HepG2 (cell line): ENCODE results near the gene TK1. TPM values are rescaled to one million over a fixed set of nuclear protein-coding genes. Genes with fewer than 3 reads are reported as not detected.

Experiments
- ATF7 ChIP-seq, 2 experiments: fragments of 450-650 bp in 1 of 2; sonication (generic) in 1 of 2; formaldehyde crosslinking in 1 of 2; IDR thresholded peaks; 2 replicates each; pipeline versions ENCODE4 v1.4.0 to v1.6.1; 2016 to 2020; ENCODE audit warnings: antibody characterized with exemption in 1 of 2, mild to moderate bottlenecking in 1 of 2, missing genetic modification reagents in 1 of 2
- CBX5 ChIP-seq: sonication (generic); formaldehyde crosslinking; IDR thresholded peaks from 2 replicates; pipeline ENCODE4 v1.4.0; 2020; ENCODE audit warnings: missing genetic modification reagents, borderline replicate concordance
- GTF2F1 ChIP-seq: fragments of 150-350 bp; IDR thresholded peaks from 2 replicates; pipeline ENCODE4 v1.6.1; 2014; ENCODE audit warnings: low read length
- HNF4A ChIP-seq: sonication (generic); formaldehyde crosslinking; IDR thresholded peaks from 2 replicates; pipeline ENCODE4 v1.4.0; 2020; ENCODE audit warnings: missing genetic modification reagents
- KLF6 ChIP-seq: IDR thresholded peaks from 2 replicates; pipeline ENCODE4 v1.8.0; 2016; ENCODE audit warnings: missing biosample characterization, missing genetic modification reagents
- MAZ ChIP-seq, 2 experiments: sonication (generic) in 1 of 2; formaldehyde crosslinking in 1 of 2; IDR thresholded peaks; 2 replicates each; pipeline versions ENCODE4 v1.5.0 to v1.6.1; 2012 to 2020; ENCODE audit warnings: low read depth in 2 of 2, mild to moderate bottlenecking in 2 of 2, borderline replicate concordance in 1 of 2, improper control_type of control experiment in 1 of 2, low read length in 1 of 2, missing genetic modification reagents in 1 of 2, moderate library complexity in 1 of 2
- PAX8 ChIP-seq: sonication (generic); formaldehyde crosslinking; IDR thresholded peaks from 2 replicates; pipeline ENCODE4 v1.8.0; 2022; ENCODE audit warnings: mild to moderate bottlenecking, missing genetic modification reagents, borderline replicate concordance
- RXRB ChIP-seq: IDR thresholded peaks from 2 replicates; pipeline ENCODE4 v1.6.1; 2016; ENCODE audit warnings: borderline replicate concordance, missing genetic modification reagents, missing compliant biosample characterization
- SMARCE1 ChIP-seq: fragments of 450-650 bp; IDR thresholded peaks from 2 replicates; pipeline ENCODE4 v1.6.1; 2017; ENCODE audit warnings: borderline replicate concordance
- TFAP4 ChIP-seq: sonication (generic); IDR thresholded peaks from 2 replicates; pipeline ENCODE4 v1.6.1; 2016; ENCODE audit warnings: low read depth, borderline replicate concordance
- THRA ChIP-seq: sonication (generic); formaldehyde crosslinking; IDR thresholded peaks from 2 replicates; pipeline ENCODE4 v1.4.0; 2020; ENCODE audit warnings: missing genetic modification reagents, borderline replicate concordance
- YEATS2 ChIP-seq: sonication (generic); formaldehyde crosslinking; IDR thresholded peaks from 2 replicates; pipeline ENCODE4 v1.4.0; 2020; ENCODE audit warnings: missing genetic modification reagents, borderline replicate concordance
- ZFP36L1 ChIP-seq: sonication (generic); formaldehyde crosslinking; IDR thresholded peaks from 2 replicates; pipeline ENCODE4 v1.8.0; 2022; ENCODE audit warnings: mild to moderate bottlenecking, missing genetic modification reagents, moderate library complexity
- ZNF207 ChIP-seq: fragments of 450-650 bp; IDR thresholded peaks from 2 replicates; pipeline ENCODE4 v1.6.1; 2016; ENCODE audit warnings: antibody characterized with exemption, borderline replicate concordance
- ZNF460 ChIP-seq: sonication (generic); formaldehyde crosslinking; IDR thresholded peaks from 2 replicates; pipeline ENCODE4 v1.5.1; 2020; ENCODE audit warnings: missing genetic modification reagents, mild to moderate bottlenecking, borderline replicate concordance
- ZNF496 ChIP-seq: sonication (generic); formaldehyde crosslinking; IDR thresholded peaks from 2 replicates; pipeline ENCODE4 v1.8.1; 2023; ENCODE audit warnings: mild to moderate bottlenecking, moderate library complexity, missing genetic modification reagents; ENCODE audit not compliant: insufficient replicate concordance
- ZNF550 ChIP-seq: sonication (generic); formaldehyde crosslinking; IDR thresholded peaks from 2 replicates; pipeline ENCODE4 v1.4.0; 2020; ENCODE audit warnings: mild to moderate bottlenecking, missing genetic modification reagents, borderline replicate concordance
- ZNF713 ChIP-seq: sonication (generic); formaldehyde crosslinking; IDR thresholded peaks from 2 replicates; pipeline ENCODE4 v1.4.0; 2020; ENCODE audit warnings: mild to moderate bottlenecking, missing genetic modification reagents
- ZNF720 ChIP-seq: sonication (generic); formaldehyde crosslinking; IDR thresholded peaks from 2 replicates; pipeline ENCODE4 v1.4.0; 2020; ENCODE audit warnings: missing genetic modification reagents
- ZNF841 ChIP-seq: sonication (generic); formaldehyde crosslinking; IDR thresholded peaks from 2 replicates; pipeline ENCODE4 v1.8.1; 2023; ENCODE audit warnings: missing genetic modification reagents, borderline replicate concordance
- polyA plus RNA-seq, 8 experiments: library from polyadenylated mRNA; depleted of rRNA in 3 of 8; stranded (reverse) in 7 of 8; unstranded in 1 of 8; fragments of >200 nt; fragmentation: Illumina TruSeq in 4 of 8; extraction: Trizol in 4 of 8; gene quantifications; 2 replicates each; pipeline versions ENCODE4 v1.2.1 to v1.2.3, GENCODE V29; 2011 to 2016; ENCODE audit warnings: low read depth in 4 of 8, missing spikeins in 1 of 8, mixed read lengths in 1 of 8; ENCODE audit not compliant: insufficient read depth in 1 of 8
- total RNA-seq, 5 experiments: library from RNA; depleted of rRNA; stranded (reverse); fragments of >200 nt; fragmentation: Illumina TruSeq; extraction: Trizol; gene quantifications; 2 replicates each; pipeline ENCODE4 v1.2.3, GENCODE V29; 2016; ENCODE audit warnings: low read depth in 1 of 5
- TF ChIP-seq, protein P1 (sequence below): sonication (generic); formaldehyde crosslinking; IDR thresholded peaks from 2 replicates; pipeline ENCODE4 v1.4.0; 2020; ENCODE audit warnings: missing genetic modification reagents
- TF ChIP-seq, protein P2 (sequence below): sonication (generic); formaldehyde crosslinking; IDR thresholded peaks from 2 replicates; pipeline ENCODE4; 2020; ENCODE audit warnings: missing genetic modification reagents, mild to moderate bottlenecking, borderline replicate concordance

Gene TK1
- total and polyA plus RNA-seq, 2 of the 13 experiments (the other 11 are each of a cell fraction or from before 2014, with no cell fraction given): 45.0 to 96.0 TPM

GRCh38 chr17:78148286-78149016, 38.4 kb downstream of the TK1 start (continued):
- no peak for TF ChIP-seq ZFP36L1 (CRISPR knock-in tag)
- TF ChIP-seq THRA (CRISPR knock-in tag): peak; percentile 41; the same call in 1 of the 2 replicates
- no peak for TF ChIP-seq GTF2F1
- TF ChIP-seq RXRB: peak; percentile 21; the same call in 1 of the 2 replicates
- no peak for TF ChIP-seq KLF6
- no peak for TF ChIP-seq ZNF841 (CRISPR knock-in tag)
- TF ChIP-seq ZNF550: no peak
- no peak for TF ChIP-seq YEATS2 (CRISPR knock-in tag)
- no peak for TF ChIP-seq MAZ (IDR thresholded peaks at IDR 0.05; ENCODE audit: borderline replicate concordance, low read depth, low read length)
- 0 out of 2 replicates have a peak, but pooled peaks have one; percentile 17 for TF ChIP-seq MAZ (CRISPR knock-in tag; IDR thresholded peaks at IDR 0.05; ENCODE audit: low read depth)
- no peak for TF ChIP-seq ZNF713 (CRISPR knock-in tag)
- TF ChIP-seq, protein P1, sequence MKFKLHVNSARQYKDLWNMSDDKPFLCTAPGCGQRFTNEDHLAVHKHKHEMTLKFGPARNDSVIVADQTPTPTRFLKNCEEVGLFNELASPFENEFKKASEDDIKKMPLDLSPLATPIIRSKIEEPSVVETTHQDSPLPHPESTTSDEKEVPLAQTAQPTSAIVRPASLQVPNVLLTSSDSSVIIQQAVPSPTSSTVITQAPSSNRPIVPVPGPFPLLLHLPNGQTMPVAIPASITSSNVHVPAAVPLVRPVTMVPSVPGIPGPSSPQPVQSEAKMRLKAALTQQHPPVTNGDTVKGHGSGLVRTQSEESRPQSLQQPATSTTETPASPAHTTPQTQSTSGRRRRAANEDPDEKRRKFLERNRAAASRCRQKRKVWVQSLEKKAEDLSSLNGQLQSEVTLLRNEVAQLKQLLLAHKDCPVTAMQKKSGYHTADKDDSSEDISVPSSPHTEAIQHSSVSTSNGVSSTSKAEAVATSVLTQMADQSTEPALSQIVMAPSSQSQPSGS: peak; percentile 65; the same call in 1 of the 2 replicates
- no peak for TF ChIP-seq PAX8 (CRISPR knock-in tag)
- TF ChIP-seq ZNF207: no peak
- TF ChIP-seq, protein P2, sequence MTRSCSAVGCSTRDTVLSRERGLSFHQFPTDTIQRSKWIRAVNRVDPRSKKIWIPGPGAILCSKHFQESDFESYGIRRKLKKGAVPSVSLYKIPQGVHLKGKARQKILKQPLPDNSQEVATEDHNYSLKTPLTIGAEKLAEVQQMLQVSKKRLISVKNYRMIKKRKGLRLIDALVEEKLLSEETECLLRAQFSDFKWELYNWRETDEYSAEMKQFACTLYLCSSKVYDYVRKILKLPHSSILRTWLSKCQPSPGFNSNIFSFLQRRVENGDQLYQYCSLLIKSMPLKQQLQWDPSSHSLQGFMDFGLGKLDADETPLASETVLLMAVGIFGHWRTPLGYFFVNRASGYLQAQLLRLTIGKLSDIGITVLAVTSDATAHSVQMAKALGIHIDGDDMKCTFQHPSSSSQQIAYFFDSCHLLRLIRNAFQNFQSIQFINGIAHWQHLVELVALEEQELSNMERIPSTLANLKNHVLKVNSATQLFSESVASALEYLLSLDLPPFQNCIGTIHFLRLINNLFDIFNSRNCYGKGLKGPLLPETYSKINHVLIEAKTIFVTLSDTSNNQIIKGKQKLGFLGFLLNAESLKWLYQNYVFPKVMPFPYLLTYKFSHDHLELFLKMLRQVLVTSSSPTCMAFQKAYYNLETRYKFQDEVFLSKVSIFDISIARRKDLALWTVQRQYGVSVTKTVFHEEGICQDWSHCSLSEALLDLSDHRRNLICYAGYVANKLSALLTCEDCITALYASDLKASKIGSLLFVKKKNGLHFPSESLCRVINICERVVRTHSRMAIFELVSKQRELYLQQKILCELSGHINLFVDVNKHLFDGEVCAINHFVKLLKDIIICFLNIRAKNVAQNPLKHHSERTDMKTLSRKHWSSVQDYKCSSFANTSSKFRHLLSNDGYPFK (CRISPR knock-in tag): 0 out of 2 replicates have a peak, but pooled peaks have one; percentile 54
- no peak for TF ChIP-seq CBX5 (CRISPR knock-in tag)
- no peak for TF ChIP-seq TFAP4
- peak; percentile 34; the same call in 1 of the 2 replicates for TF ChIP-seq ATF7 (IDR thresholded peaks at IDR 0.05)
- TF ChIP-seq ATF7 (CRISPR knock-in tag; IDR thresholded peaks at IDR 0.05): peak; percentile 90
- peak; percentile 60 for TF ChIP-seq HNF4A (CRISPR knock-in tag)
- TF ChIP-seq ZNF496 (CRISPR knock-in tag): no peak
- TF ChIP-seq ZNF720: no peak
- no peak for TF ChIP-seq SMARCE1
- 0 out of 2 replicates have a peak, but pooled peaks have one; percentile 28 for TF ChIP-seq ZNF460
